Sigmoid colon (tissue), 4 donors: ENCODE measurements around the gene LBX2.

ENCODE experiments used
- CTCF ChIP-seq, 4 experiments: fragments of 450-650 bp in 3 of 4; fragments of 200-600 bp in 1 of 4; IDR thresholded peaks; one replicate each; pipeline ENCODE4 v1.5.1; 2016 to 2019; ENCODE audit warnings: antibody characterized with exemption in 4 of 4, mild to moderate bottlenecking in 3 of 4, moderate library complexity in 2 of 4
- POLR2A ChIP-seq, 2 donors: fragments of 450-650 bp; IDR thresholded peaks; one replicate each; pipeline ENCODE4 v1.6.1; 2016; ENCODE audit warnings: antibody characterized with exemption in 2 of 2, mild to moderate bottlenecking in 2 of 2, moderate library complexity in 2 of 2
- POLR2AphosphoS5 ChIP-seq, 4 donors: sonication (generic); formaldehyde crosslinking; IDR thresholded peaks; one replicate each; pipeline ENCODE4 v1.6.1; 2017; ENCODE audit warnings: antibody characterized with exemption in 4 of 4

GRCh38 chr2:74533464-74533863 is 34.1 kb upstream of the LBX2 start:
- TF ChIP-seq CTCF (IDR thresholded peaks at IDR 0.05) = no peak
- TF ChIP-seq POLR2AphosphoS5 (IDR thresholded peaks at IDR 0.05) = no peak
- TF ChIP-seq POLR2A (IDR thresholded peaks at IDR 0.05) = no peak
